Suprapubic skin (tissue), 4 donors: Measurements from ENCODE around the gene MYO6. TPM values are rescaled to one million over a fixed set of nuclear protein-coding genes. Genes with fewer than 3 reads are reported as not detected.
"Not testable (repeated sequence)": the region's sequence is repeated elsewhere in the genome, so short reads cannot be mapped to it uniquely, and the experiment has no call there.

Experiments used
- DNase-seq, 2 donors: peaks; one replicate each; pipeline ENCODE4 v3.0.0-alpha.2; 2019; ENCODE audit warnings: low spot score in 2 of 2
- H3K27ac ChIP-seq: fragments of 200-600 bp; sonication (generic); one replicate; pipeline ENCODE4 v1.5.1; 2019
- H3K27me3 ChIP-seq: fragments of 200-600 bp; sonication (generic); one replicate; pipeline ENCODE4 v1.5.1; 2019
- H3K36me3 ChIP-seq: fragments of 200-600 bp; sonication (generic); one replicate; pipeline ENCODE4 v1.5.1; 2019
- H3K4me1 ChIP-seq: fragments of 200-600 bp; sonication (generic); one replicate; pipeline ENCODE4 v1.5.1; 2019
- H3K4me3 ChIP-seq: fragments of 200-600 bp; sonication (generic); one replicate; pipeline ENCODE4 v1.5.1; 2019; ENCODE audit warnings: mild to moderate bottlenecking
- H3K9me3 ChIP-seq: fragments of 200-600 bp; sonication (generic); one replicate; pipeline ENCODE4 v1.5.1; 2019
- EP300 ChIP-seq: sonication (generic); formaldehyde crosslinking; IDR thresholded peaks from one replicate; pipeline ENCODE4 v1.6.1; 2017; ENCODE audit warnings: antibody characterized with exemption
- POLR2A ChIP-seq, 2 donors: fragments of 450-650 bp; IDR thresholded peaks; one replicate each; pipeline ENCODE4 v1.6.1; 2017; ENCODE audit warnings: antibody characterized with exemption in 2 of 2, mild to moderate bottlenecking in 2 of 2, moderate library complexity in 2 of 2
- POLR2AphosphoS5 ChIP-seq, 3 donors: sonication (generic); formaldehyde crosslinking; IDR thresholded peaks; one replicate each; pipeline ENCODE4 v1.6.1; 2017; ENCODE audit warnings: antibody characterized with exemption in 3 of 3
- WGBS: methylation state at CpG from one replicate; pipeline ENCODE4 v1.1.5; 2018; 5-methylcytosine and 5-hydroxymethylcytosine counted together
- total RNA-seq, 4 donors: library from RNA; depleted of rRNA; stranded (reverse); fragments of >200 nt; gene quantifications; one replicate each; pipeline ENCODE4 v1.1.0, GENCODE V29; 2016
- TF ChIP-seq, protein P1 (sequence below), 2 donors: fragments of 200-600 bp in 1 of 2; fragments of 450-650 bp in 1 of 2; sonication (generic) in 1 of 2; IDR thresholded peaks; one replicate each; pipeline ENCODE4 v1.5.1; 2016 to 2019; ENCODE audit warnings: antibody characterized with exemption in 2 of 2, mild to moderate bottlenecking in 1 of 2, moderate library complexity in 1 of 2

Gene MYO6
- total RNA-seq, 4 donors from 2014 or later: 27.8 to 42.6 (median 30.6) TPM

DNA sequence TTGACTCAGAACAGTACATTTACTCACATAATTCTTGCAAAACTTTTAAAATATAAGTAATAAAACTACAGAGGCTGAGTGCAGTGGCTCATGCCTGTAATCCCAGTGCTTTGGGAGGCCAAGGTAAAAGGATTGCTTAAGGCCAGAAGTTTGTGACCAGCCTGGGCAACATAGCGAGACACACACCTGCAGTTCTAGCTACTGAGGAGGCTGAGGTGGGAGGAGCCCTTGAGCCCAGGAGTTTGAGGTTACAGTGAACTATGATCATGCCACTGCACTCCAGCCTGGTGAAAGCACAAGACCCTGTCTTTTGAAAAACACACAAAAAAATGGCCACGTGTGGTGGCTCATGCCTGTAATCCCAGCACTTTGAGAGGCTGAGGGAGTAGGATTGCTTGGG, 21.8 kb upstream of the MYO6 start:
- no peak for TF ChIP-seq POLR2AphosphoS5 (IDR thresholded peaks at IDR 0.05)
- no peaks in the 10 kb centered on the region for H3K4me1 ChIP-seq
- H3K27me3 ChIP-seq: no peaks in the 10 kb centered on the region
- no peak overlapping the region for H3K4me3 ChIP-seq
- 92% methylated on average over 2 of the region's 2 CpGs for WGBS
- no peaks in the 10 kb centered on the region for H3K9me3 ChIP-seq
- H3K36me3 ChIP-seq: no peaks in the 10 kb centered on the region
- no peak for DNase-seq
- H3K27ac ChIP-seq: no peak overlapping the region

DNA sequence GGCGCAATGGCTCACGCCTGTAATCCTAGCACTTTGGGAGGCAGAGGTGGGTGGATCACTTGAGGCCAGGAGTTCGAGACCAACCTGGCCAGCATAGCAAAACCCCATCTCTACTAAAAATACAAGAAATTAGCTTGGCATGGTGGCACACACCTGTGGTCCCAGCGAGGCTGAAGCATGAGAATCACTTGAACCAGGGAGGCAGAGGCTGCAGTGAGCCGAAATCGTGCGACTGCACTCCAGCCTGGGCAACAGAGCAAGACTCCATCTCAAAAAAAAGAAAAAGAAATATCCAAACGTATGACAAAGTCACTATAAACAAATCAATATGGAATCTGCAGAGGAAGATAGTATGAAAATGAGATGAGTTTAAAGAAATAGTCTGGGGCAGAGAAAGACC, 18.0 kb upstream of the MYO6 start:
- H3K27me3 ChIP-seq, H3K27ac ChIP-seq, H3K4me1 ChIP-seq, DNase-seq, H3K36me3 ChIP-seq, H3K9me3 ChIP-seq, H3K4me3 ChIP-seq: not testable (repeated sequence)
- 89% methylated on average over 8 of the region's 8 CpGs for WGBS

DNA sequence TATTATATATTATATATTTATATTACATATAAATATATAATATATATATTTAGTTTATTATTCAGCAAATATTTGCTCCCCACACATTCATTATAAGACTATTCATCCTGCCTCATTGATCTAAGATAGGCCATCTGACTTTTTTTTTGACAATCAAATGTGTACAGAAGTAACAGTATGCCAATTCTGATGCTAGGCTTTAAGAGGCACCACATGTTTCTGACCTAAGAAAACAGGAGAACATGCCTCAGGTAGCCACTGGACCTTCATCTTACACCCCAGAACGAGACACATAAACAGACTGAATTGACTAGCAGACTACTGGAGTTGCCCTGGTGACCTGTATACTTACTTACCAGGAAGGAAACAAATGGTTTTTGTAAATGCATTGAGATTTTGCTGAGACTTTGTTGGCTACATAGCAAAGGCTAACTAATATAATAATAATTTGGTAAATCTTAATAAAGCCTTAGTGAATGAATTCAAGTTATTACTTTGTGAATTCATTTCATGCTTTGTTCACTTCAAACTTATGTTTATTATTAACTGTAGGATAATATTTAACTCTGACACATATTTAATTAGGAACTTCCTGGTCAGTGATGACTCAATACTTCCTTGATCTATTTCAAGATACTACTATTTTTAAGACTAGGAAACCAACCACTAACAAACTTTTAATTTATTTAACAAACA, 13.4 kb upstream of the MYO6 start:
- no peak for DNase-seq
- 67% methylated on average over 1 of the region's 1 CpG for WGBS

DNA sequence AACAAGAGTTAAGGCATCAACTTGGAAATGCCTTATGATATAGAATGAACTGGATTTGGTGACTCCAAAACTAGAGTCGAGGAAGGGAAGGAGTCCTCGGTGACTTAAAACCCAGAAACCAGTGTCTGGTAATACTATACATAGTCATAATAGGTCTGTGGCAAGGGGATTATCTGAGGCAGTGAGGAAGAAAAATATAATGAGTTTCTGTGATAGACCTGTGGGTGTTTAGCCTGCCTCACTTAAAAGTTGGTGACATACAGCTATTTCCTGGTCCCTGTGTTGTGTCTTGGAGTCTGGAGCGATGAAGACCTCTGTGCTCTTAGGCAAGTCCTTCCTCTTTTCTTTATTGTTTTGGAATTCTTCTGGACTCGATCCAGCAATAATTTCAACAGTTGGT, 5.1 kb upstream of the MYO6 start:
- Histone ChIP-seq H3K4me3 (no peak overlapping the region), H3K27ac (no peak overlapping the region), H3K9me3 (no peaks in the 10 kb centered on the region), H3K4me1 (peaks cover 11% of the 10 kb centered on the region), H3K36me3 (no peaks in the 10 kb centered on the region), H3K27me3 (no peaks in the 10 kb centered on the region)
- DNase-seq: no peak
- 80% methylated on average over 4 of the region's 4 CpGs for WGBS
- TF ChIP-seq POLR2A (IDR thresholded peaks at IDR 0.05): no peak
- no peak for TF ChIP-seq EP300
- TF ChIP-seq, protein P1, sequence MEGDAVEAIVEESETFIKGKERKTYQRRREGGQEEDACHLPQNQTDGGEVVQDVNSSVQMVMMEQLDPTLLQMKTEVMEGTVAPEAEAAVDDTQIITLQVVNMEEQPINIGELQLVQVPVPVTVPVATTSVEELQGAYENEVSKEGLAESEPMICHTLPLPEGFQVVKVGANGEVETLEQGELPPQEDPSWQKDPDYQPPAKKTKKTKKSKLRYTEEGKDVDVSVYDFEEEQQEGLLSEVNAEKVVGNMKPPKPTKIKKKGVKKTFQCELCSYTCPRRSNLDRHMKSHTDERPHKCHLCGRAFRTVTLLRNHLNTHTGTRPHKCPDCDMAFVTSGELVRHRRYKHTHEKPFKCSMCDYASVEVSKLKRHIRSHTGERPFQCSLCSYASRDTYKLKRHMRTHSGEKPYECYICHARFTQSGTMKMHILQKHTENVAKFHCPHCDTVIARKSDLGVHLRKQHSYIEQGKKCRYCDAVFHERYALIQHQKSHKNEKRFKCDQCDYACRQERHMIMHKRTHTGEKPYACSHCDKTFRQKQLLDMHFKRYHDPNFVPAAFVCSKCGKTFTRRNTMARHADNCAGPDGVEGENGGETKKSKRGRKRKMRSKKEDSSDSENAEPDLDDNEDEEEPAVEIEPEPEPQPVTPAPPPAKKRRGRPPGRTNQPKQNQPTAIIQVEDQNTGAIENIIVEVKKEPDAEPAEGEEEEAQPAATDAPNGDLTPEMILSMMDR (IDR thresholded peaks at IDR 0.05): no peak
- no peak for TF ChIP-seq POLR2AphosphoS5 (IDR thresholded peaks at IDR 0.05)

More for the DNA sequence above, 13.4 kb upstream of the MYO6 start:
- Histone ChIP-seq H3K27me3 (no peaks in the 10 kb centered on the region), H3K36me3 (no peaks in the 10 kb centered on the region), H3K9me3 (no peaks in the 10 kb centered on the region), H3K4me3 (no peak overlapping the region), H3K4me1 (no peaks in the 10 kb centered on the region), H3K27ac (no peak overlapping the region)
- TF ChIP-seq, protein P1 (IDR thresholded peaks at IDR 0.05): no peak

DNA sequence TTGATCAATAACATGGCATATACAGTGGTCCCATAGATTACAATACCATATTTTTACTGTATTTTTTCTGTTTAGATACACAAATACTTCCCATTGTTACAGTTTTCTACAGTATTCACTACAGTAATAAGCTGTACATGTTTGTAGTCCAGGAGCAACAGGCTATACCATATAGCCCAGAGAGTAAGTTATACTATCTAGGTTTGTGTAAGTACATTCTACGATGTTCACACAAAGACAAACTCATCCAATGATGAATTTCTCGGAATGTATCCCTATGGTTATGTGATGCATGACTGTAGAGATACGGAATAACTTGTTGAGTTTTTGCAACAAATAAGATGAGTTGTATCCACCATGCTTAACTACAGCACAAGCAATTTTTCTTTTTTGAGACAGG, 3.6 kb upstream of the MYO6 start:
- TF ChIP-seq, protein P1 (IDR thresholded peaks at IDR 0.05): no peak
- TF ChIP-seq POLR2AphosphoS5 (IDR thresholded peaks at IDR 0.05): no peak
- TF ChIP-seq EP300: no peak
- no peak for TF ChIP-seq POLR2A (IDR thresholded peaks at IDR 0.05)
- WGBS: 97% methylated on average over 3 of the region's 3 CpGs
- no peak for DNase-seq

DNA sequence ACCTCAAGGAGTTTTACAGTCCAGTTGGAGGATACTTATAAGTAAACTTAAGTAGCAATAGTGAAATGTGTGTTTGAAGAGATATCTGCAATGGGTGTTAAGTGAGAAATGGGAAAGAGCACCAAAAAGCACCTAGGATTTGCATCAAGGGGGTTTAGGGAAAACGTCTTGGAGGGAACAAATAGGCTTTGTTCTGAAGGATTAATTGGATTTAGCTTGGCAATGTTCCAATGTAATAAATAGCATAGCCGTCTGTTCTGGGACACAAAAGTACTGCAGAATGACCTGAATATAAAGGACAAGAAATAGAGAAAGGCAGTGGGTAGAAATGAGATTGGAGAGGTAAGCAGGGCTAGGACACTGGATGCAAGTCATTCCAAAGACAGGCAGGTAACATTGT, 2.8 kb upstream of the MYO6 start:
- TF ChIP-seq, protein P1 (IDR thresholded peaks at IDR 0.05): no peak
- TF ChIP-seq POLR2AphosphoS5 (IDR thresholded peaks at IDR 0.05): no peak
- no peak for TF ChIP-seq POLR2A (IDR thresholded peaks at IDR 0.05)
- no peak for TF ChIP-seq EP300
- 18% methylated on average over 2 of the region's 2 CpGs for WGBS
- Histone ChIP-seq H3K36me3 (no peaks in the 10 kb centered on the region), H3K27me3 (no peaks in the 10 kb centered on the region), H3K9me3 (no peaks in the 10 kb centered on the region), H3K4me3 (no peak overlapping the region), H3K4me1 (peaks cover 23% of the 10 kb centered on the region), H3K27ac (no peak overlapping the region)
- no peak for DNase-seq

More for the DNA sequence above, 3.6 kb upstream of the MYO6 start:
- Histone ChIP-seq H3K36me3 (no peaks in the 10 kb centered on the region), H3K4me1 (peaks cover 18% of the 10 kb centered on the region), H3K27ac (no peak overlapping the region), H3K9me3 (no peaks in the 10 kb centered on the region), H3K27me3 (no peaks in the 10 kb centered on the region), H3K4me3 (no peak overlapping the region)
